Adipocyte (in vitro differentiated cells): Measurements from ENCODE around the gene MOXD1.
"Not testable (repeated sequence)": the region's sequence is repeated elsewhere in the genome, so short reads cannot be mapped to it uniquely, and the experiment has no call there.

ENCODE experiments used
- DNase-seq: peaks from one replicate; pipeline ENCODE4 v3.0.0-alpha.2; 2015; ENCODE audit warnings: low read depth
- H3K27me3 ChIP-seq: replicated peaks from 2 replicates; pipeline ENCODE4 v1.7.0; 2013; ENCODE audit warnings: mild to moderate bottlenecking, low read length, moderate library complexity; ENCODE audit not compliant: control insufficient read depth, insufficient read depth
- H3K36me3 ChIP-seq: 2 replicates; pipeline ENCODE4 v1.7.0; 2013; ENCODE audit warnings: low read length, mild to moderate bottlenecking, moderate library complexity; ENCODE audit not compliant: control insufficient read depth, insufficient read depth, severe bottlenecking
- H3K4me1 ChIP-seq: 2 replicates; pipeline ENCODE4 v1.7.0; 2013; ENCODE audit warnings: mild to moderate bottlenecking, low read length, moderate library complexity; ENCODE audit not compliant: control insufficient read depth, insufficient read depth
- H3K4me3 ChIP-seq: 2 replicates; pipeline ENCODE4 v1.7.0; 2013; ENCODE audit warnings: mild to moderate bottlenecking, low read length, moderate library complexity
- H3K9ac ChIP-seq: 2 replicates; pipeline ENCODE4 v1.7.0; 2013; ENCODE audit warnings: mild to moderate bottlenecking, low read length, moderate library complexity
- H3K9me3 ChIP-seq: 2 replicates; pipeline ENCODE4 v1.7.0; 2013; ENCODE audit warnings: mild to moderate bottlenecking, low read length, moderate library complexity; ENCODE audit not compliant: control insufficient read depth

Gene MOXD1

GRCh38 chr6:132341646-132342045 is 59.6 kb downstream of the MOXD1 start:
- H3K27me3 ChIP-seq, result no peaks in the 10 kb centered on the region

DNA sequence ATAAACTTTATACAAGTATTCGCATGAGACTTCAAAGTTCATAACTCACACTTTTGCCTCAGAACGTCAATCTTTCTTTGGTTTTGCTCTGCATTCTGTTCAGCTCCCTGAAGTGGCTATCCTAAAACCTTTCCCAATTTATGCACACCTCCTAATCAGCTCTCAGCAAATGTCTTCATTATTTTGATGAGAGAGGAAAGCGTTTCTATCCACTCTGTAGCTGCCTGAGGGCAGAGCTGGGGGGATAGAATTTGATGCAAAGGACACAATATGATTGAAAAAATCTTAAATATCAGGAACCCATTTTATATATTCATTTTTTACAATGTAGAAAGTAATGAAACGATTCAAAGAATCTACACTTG is 66.8 kb downstream of the MOXD1 start:
- peaks cover 14% of the 10 kb centered on the region for H3K4me1 ChIP-seq
- no peaks in the 10 kb centered on the region for H3K27me3 ChIP-seq
- H3K9ac ChIP-seq, result peak overlapping the region; percentile 54
- H3K36me3 ChIP-seq, result no peaks in the 10 kb centered on the region
- no peaks in the 10 kb centered on the region for H3K9me3 ChIP-seq
- DNase-seq, result no peak
- peak overlapping the region; percentile 62 for H3K4me3 ChIP-seq

More at GRCh38 chr6:132341646-132342045, 59.6 kb downstream of the MOXD1 start:
- Histone ChIP-seq H3K9me3 (peaks cover 5% of the 10 kb centered on the region), H3K4me1 (peaks cover 5% of the 10 kb centered on the region), H3K9ac (no peak overlapping the region), H3K4me3 (no peak overlapping the region), H3K36me3 (no peaks in the 10 kb centered on the region)
- peak; percentile 84 for DNase-seq

GRCh38 chr6:132333639-132334520 is 67.4 kb downstream of the MOXD1 start:
- Histone ChIP-seq H3K9me3 (no peaks in the 10 kb centered on the region), H3K4me1 (peaks cover 14% of the 10 kb centered on the region), H3K36me3 (no peaks in the 10 kb centered on the region), H3K4me3 (no peak overlapping the region), H3K9ac (no peak overlapping the region), H3K27me3 (no peaks in the 10 kb centered on the region)
- DNase-seq, result peak; percentile 58

GRCh38 chr6:132330759-132331158 is 70.5 kb downstream of the MOXD1 start:
- no peaks in the 10 kb centered on the region for H3K27me3 ChIP-seq
- peaks cover 9% of the 10 kb centered on the region for H3K4me1 ChIP-seq
- no peak for DNase-seq
- H3K9me3 ChIP-seq, result no peaks in the 10 kb centered on the region
- H3K4me3 ChIP-seq, result no peak overlapping the region
- H3K36me3 ChIP-seq, result no peaks in the 10 kb centered on the region
- no peak overlapping the region for H3K9ac ChIP-seq

- peaks cover 9% of the 10 kb centered on the region for H3K9me3 ChIP-seq
- H3K4me3 ChIP-seq, result peak overlapping the region; percentile 65
- peak overlapping the region; percentile 66 for H3K9ac ChIP-seq
- peak; percentile 36 for DNase-seq
- no peaks in the 10 kb centered on the region for H3K27me3 ChIP-seq
- peaks cover 37% of the 10 kb centered on the region for H3K4me1 ChIP-seq
- H3K36me3 ChIP-seq, result peaks cover 5% of the 10 kb centered on the region
These were observed 78.9 kb downstream of the MOXD1 start for GRCh38 chr6:132322398-132322797.

- Histone ChIP-seq H3K9me3 (peaks cover 27% of the 10 kb centered on the region), H3K27me3 (no peaks in the 10 kb centered on the region), H3K9ac (no peak overlapping the region), H3K4me3 (no peak overlapping the region), H3K4me1 (peaks cover 37% of the 10 kb centered on the region), H3K36me3 (peaks cover 29% of the 10 kb centered on the region)
- peak; percentile 33 for DNase-seq
These were observed 81.3 kb downstream of the MOXD1 start for GRCh38 chr6:132320007-132320406.

DNA sequence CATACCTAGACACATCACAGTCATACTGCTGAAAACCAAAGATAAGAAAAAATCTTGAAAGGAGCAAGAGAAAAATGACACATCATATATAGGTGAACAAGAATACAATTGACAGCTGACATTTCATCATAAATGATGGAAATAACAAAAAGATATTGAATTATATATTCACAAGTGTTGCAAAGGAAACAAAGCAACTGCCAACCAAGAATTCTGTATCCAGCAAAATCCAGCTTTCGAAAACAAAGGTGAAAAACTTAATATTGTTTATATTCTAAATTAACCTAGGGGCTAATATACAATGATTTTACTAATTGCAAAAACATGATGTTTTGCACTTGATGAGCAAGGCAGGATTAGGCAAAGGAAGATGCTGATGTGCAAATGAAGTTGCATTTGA is 84.3 kb downstream of the MOXD1 start:
- Histone ChIP-seq H3K4me3 (peak overlapping the region; percentile 33), H3K9ac (no peak overlapping the region), H3K27me3 (no peaks in the 10 kb centered on the region), H3K9me3 (peaks cover 27% of the 10 kb centered on the region), H3K4me1 (peaks cover 19% of the 10 kb centered on the region), H3K36me3 (peaks cover 40% of the 10 kb centered on the region)
- no peak for DNase-seq

DNA sequence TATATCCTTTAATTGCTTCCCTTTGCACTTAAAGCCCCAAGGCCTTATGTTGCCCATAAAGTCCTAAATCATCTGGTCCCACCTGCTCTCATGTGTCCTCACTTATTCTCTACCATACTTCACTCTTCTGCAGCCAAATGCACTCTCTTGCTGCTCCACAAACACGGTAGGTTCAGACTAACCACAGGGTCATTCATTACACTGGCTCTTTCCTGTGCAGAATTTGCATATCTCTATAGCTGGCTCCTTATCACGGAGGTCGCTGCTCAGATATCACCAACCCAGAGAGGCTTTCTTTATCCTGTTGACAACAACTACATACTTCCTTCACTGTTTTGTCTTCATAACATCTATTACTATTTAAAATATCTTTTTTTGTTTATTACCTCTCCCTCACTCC is 86.8 kb downstream of the MOXD1 start:
- Histone ChIP-seq H3K36me3 (peaks cover 40% of the 10 kb centered on the region), H3K9me3 (peaks cover 34% of the 10 kb centered on the region), H3K27me3 (no peaks in the 10 kb centered on the region), H3K4me1 (peaks cover 4% of the 10 kb centered on the region), H3K4me3 (no peak overlapping the region), H3K9ac (no peak overlapping the region)
- DNase-seq, result no peak

DNA sequence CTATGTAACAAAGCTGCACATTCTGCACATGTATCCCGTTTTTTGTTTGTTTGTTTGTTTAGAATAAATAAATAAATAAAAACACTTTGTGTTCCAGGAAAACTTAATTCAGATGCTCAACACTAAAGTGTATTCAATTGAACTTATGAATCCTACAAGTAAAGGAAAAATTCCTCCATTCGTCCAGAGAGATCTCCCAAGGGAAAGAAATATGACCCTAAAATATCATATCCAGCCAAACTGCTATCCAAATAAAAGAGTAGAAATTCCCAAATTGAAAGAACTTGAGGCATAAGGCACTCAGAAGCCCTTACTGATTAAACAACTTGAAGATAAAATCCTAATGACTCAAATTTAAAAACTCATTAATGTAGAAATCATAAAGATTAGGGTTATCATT is 90.4 kb downstream of the MOXD1 start:
- H3K36me3 ChIP-seq, result peaks cover 20% of the 10 kb centered on the region
- DNase-seq, result no peak
- H3K9ac ChIP-seq, result no peak overlapping the region
- H3K9me3 ChIP-seq, result peaks cover 21% of the 10 kb centered on the region
- peaks cover 4% of the 10 kb centered on the region for H3K4me1 ChIP-seq
- no peaks in the 10 kb centered on the region for H3K27me3 ChIP-seq
- H3K4me3 ChIP-seq, result no peak overlapping the region

DNA sequence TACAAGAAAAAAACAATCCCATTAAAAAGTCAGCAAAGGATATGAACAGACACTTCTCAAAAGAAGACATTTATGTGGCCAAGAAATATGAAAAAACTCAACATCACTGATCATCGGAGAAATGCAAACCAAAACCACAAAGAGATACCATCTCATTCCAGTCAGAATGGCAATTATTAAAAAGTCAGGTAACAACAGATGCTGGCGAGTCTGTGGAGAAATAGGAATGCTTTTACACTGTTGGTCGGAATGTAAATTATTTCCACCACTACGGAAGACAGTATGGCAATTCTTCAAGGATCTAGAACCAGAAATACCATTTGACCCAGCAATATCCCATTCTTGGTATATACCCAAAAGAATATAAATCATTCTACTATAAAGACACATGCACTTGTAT is 91.1 kb downstream of the MOXD1 start:
- H3K9me3 ChIP-seq, result peaks cover 17% of the 10 kb centered on the region
- H3K4me3 ChIP-seq, DNase-seq, H3K9ac ChIP-seq, H3K27me3 ChIP-seq: not testable (repeated sequence)
- peaks cover 12% of the 10 kb centered on the region for H3K36me3 ChIP-seq
- peaks cover 11% of the 10 kb centered on the region for H3K4me1 ChIP-seq

DNA sequence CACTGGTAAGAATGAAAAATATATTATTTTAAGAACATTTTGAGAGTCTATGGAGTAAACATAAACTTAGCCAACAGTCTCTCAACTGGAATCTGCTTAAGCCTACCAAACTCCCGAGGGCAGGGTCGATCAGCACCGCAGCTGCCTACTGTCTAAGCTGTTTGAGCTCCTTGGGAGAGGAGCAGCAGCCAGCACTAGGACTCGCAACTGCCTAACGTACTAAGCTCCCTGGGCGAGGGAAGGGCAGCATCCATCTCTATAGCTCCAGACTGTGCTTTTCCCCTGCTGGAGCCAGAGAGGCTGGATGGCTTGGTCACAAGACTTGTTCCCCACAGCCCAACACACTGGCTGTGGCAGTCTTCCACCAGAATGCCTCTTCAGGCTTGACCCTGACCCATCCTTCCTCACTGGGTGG is 96.4 kb downstream of the MOXD1 start:
- DNase-seq, result peak; percentile 51
- Histone ChIP-seq H3K27me3 (no peaks in the 10 kb centered on the region), H3K9ac (peak overlapping the region; percentile 36), H3K4me1 (peaks cover 15% of the 10 kb centered on the region), H3K9me3 (peaks cover 11% of the 10 kb centered on the region), H3K36me3 (no peaks in the 10 kb centered on the region), H3K4me3 (peak overlapping the region; percentile 38)
